Muscle layer of duodenum (tissue), 2 donors: ENCODE measurements around the gene CCDC28B.
A peak's percentile ranks its signal among the peaks of the same experiment; 100 is the strongest.

Source experiments
- H3K27ac ChIP-seq: one replicate; pipeline ENCODE4 v1.7.0; 2013; ENCODE audit warnings: mild to moderate bottlenecking, low read length
- H3K27me3 ChIP-seq: one replicate; pipeline ENCODE4 v1.7.0; 2013; ENCODE audit warnings: low read depth, mild to moderate bottlenecking, control low read depth, low read length
- H3K36me3 ChIP-seq, 2 donors: one replicate each; pipeline ENCODE4 v1.7.0; 2013; ENCODE audit warnings: low read length in 2 of 2, control low read depth in 1 of 2, mild to moderate bottlenecking in 1 of 2; ENCODE audit not compliant: insufficient read depth in 2 of 2, control insufficient read depth in 1 of 2
- H3K4me1 ChIP-seq, 2 donors: one replicate each; pipeline ENCODE4 v1.7.0; 2013; ENCODE audit warnings: low read length in 2 of 2, mild to moderate bottlenecking in 2 of 2, control low read depth in 1 of 2, moderate library complexity in 1 of 2; ENCODE audit not compliant: insufficient read depth in 2 of 2, control insufficient read depth in 1 of 2
- H3K4me3 ChIP-seq, 2 donors: one replicate each; pipeline ENCODE4 v1.7.0; 2013; ENCODE audit warnings: low read length in 2 of 2, low read depth in 1 of 2, mild to moderate bottlenecking in 1 of 2
- H3K9me3 ChIP-seq, 2 donors: one replicate each; pipeline ENCODE4 v1.7.0; 2013; ENCODE audit warnings: low read length in 2 of 2, control low read depth in 1 of 2, mild to moderate bottlenecking in 1 of 2; ENCODE audit not compliant: control insufficient read depth in 1 of 2
- donor health status: healthy.

Gene CCDC28B

DNA sequence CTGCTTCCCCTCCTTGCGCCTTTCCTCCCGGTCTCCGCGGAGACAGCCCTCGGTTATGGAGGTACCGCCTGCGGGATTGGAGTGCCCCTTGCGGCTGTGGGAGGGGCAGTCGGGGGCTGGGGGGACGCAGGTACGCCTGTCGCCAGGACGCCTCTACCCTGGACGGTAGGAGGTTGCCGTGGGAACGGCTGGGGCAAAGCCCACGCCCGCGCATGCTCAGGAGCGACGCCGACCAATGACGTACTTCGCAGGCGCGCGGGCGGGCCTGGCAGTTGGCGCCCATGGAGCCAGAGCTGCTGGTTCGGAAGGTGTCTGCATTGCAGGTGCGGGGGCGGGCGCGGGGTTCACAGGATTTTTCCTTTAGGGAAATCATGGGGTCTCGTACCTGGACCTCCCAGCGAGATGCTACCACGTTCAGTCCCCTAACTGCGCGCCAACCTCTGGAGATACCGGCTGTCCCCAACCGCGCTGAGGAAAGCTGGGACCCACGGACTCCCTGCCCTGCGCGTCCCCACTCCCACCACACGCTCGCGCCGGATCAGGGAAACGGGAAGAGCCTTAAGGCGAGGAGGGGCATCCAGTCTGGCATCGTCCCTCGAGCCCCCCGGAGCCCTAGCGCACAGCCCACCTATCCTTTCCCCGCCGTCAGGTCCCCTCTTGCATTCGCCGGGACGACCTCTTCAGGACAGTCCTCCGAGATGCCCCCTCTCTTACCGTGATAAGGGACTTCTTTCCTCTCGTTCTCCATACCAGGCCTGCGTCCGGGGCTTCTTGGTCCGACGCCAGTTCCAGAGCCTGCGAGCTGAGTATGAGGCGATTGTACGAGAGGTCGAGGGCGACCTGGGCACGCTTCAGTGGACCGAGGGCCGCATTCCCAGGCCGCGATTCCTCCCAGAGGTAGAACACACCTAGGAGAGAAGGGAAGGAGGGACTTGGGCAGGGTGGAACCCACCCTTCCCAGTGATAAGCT lies 5.3 kb downstream of the CCDC28B start, which contains the start of gene IQCC:
Gene IQCC (plus strand): TSS at position 271 of the 970 bp plus-strand sequence. CDS start 11 bp downstream, at position 282.
- peak within 1 kb of the TSS; percentile 74 to 79 for H3K4me3 ChIP-seq
- no peaks in the 10 kb centered on the region for H3K27me3 ChIP-seq
- no peaks in the 10 kb centered on the region for H3K9me3 ChIP-seq
- no peaks in the 10 kb centered on the region for H3K36me3 ChIP-seq
- peaks cover 7 to 32% of the 10 kb centered on the region in 2 donors for H3K4me1 ChIP-seq
- no peak within 1 kb of the TSS for H3K27ac ChIP-seq

DNA sequence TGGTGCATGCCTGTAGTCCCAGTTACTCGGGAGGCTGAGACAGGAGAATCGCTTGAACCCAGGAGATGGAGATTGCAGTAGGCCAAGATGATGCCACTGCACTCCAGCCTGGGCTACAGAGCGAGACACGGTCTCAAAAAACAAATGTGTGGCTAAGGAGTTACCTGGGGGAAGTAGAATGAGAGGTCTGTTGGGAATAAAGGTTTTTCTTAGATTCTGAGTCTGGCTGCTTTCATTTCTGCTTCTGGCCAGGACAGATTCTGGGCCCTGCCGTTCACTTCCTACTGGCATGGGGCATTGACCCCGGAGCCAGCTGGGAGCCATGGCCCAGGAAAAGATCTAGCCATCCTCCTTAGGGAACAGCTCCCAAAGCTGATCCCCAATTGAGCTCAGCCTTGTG lies 8.1 kb downstream of the CCDC28B start:
- Histone ChIP-seq H3K4me1 (peaks cover 7 to 18% of the 10 kb centered on the region in 2 donors), H3K27me3 (no peaks in the 10 kb centered on the region), H3K36me3 (no peaks in the 10 kb centered on the region), H3K4me3 (no peak overlapping the region), H3K27ac (no peak overlapping the region), H3K9me3 (no peaks in the 10 kb centered on the region)

DNA sequence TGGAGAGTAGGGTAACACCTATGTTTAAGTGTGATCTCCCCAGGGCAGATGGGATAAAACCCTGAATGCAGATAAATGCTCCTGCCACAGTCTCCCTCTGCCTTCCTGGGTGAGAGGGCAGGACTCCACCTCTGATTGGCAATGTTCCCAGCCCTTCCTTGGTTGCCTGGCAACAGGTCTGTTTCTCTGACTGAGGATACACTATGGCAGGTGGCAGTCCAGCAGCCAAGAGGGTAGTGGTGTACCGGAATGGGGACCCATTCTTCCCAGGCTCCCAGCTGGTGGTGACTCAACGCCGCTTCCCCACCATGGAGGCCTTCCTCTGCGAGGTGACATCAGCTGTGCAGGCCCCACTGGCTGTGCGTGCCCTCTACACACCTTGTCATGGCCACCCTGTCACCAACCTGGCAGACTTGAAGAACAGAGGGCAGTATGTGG lies 8.5 kb downstream of the CCDC28B start, which contains the start of gene DCDC2B:
Gene DCDC2B (plus strand): TSS at position 199 of the 438 bp plus-strand sequence. CDS start 5 bp downstream, at position 204.
- H3K27me3 ChIP-seq: no peaks in the 10 kb centered on the region
- peaks cover 7 to 18% of the 10 kb centered on the region in 2 donors for H3K4me1 ChIP-seq
- H3K27ac ChIP-seq: no peak within 1 kb of the TSS
- no peaks in the 10 kb centered on the region for H3K9me3 ChIP-seq
- H3K4me3 ChIP-seq: no peak within 1 kb of the TSS
- H3K36me3 ChIP-seq: no peaks in the 10 kb centered on the region

DNA sequence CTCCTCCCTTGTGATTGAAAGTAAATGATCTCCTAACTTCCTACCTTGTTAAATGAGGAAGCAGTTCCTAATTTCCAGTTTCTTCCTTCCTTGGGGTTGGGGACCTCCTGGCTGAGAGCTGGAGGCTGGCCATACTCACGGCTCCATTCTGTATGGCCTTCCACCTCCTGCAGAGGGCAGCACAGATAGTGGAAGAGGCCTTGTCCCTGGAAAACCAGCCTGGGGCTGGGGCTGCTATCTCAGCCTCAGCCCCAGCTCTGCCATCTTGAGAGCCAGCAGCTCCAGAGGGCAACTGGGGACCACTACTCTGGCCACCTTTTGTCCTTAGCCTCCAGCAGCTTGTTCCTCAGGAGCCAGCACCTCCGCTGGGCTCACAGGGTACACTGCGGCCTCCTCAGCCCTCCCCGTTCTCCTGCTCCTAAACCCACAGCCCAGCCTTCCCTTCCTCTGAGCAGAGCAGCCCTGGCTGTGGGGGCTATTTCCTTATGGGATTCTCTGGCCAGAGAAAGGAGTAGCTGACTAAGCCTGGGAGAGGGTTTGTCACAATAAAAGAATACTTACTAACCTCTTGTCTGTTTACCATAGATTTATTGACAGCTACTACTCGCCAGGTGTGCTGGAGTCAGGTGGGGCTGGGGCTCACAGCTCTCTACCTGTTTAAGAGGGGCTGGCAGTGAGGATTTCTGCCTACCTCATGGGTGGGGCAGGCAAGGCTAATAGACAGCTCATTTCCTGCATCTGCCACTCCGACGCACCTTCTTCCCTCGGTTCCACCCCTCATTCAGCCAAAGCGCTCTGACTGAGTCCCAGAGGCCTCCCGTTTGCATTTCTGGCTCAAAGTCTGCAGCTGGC lies 15.5 kb downstream of the CCDC28B start:
- Histone ChIP-seq H3K4me1 (peaks cover 1 to 3% of the 10 kb centered on the region in 2 donors), H3K36me3 (peaks cover 35 to 40% of the 10 kb centered on the region in 2 donors), H3K9me3 (no peaks in the 10 kb centered on the region), H3K4me3 (no peak overlapping the region), H3K27ac (peak overlapping the region; percentile 20), H3K27me3 (no peaks in the 10 kb centered on the region)

DNA sequence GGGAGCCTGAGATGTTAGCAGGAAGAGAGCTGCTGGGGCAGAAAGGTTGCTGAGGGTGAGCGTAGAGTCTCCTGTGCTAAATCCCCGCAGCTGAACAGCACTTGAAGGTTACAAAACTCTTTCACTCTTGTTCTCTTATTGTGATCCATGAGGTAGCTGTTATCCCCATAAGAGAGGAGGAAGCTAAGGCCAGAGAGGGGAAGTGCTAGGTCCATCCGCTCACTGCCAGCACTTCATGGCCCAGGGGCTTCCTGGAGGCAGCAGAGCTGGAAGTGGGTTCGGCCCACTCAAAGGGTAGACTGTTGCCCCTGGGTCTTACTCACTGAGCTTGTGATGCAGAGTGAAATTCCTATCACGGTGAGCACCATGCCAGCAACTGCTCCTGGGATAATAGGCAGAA lies 16.2 kb downstream of the CCDC28B start:
- Histone ChIP-seq H3K27ac (peak overlapping the region; percentile 20), H3K9me3 (no peaks in the 10 kb centered on the region), H3K36me3 (peaks cover 35 to 40% of the 10 kb centered on the region in 2 donors), H3K4me1 (peaks cover 8 to 10% of the 10 kb centered on the region in 2 donors), H3K27me3 (no peaks in the 10 kb centered on the region), H3K4me3 (no peak overlapping the region)

DNA sequence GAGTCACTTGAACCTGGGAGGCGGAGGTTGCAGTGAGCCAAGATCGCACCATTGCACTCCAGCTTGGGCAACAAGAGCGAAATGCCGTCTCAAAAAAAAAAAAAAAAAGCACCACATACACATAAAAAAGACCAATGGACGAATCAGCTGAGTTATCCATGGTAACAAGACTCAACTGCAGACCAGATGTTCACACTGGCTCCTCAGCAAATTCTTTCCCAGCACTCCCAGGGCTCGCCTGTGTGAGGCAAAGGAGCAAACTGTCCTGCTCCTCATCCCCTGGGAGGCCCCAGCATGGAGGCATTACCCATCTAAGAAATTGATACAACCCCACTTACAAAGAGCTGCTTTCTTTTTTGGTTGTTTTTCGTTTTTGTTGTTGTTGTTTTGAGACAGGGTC lies 18.6 kb downstream of the CCDC28B start:
- H3K4me1 ChIP-seq: peaks cover 15 to 24% of the 10 kb centered on the region in 2 donors
- H3K4me3 ChIP-seq: no peak overlapping the region
- no peaks in the 10 kb centered on the region for H3K27me3 ChIP-seq
- H3K27ac ChIP-seq: no peak overlapping the region
- H3K36me3 ChIP-seq: peaks cover 39 to 40% of the 10 kb centered on the region in 2 donors
- no peaks in the 10 kb centered on the region for H3K9me3 ChIP-seq

DNA sequence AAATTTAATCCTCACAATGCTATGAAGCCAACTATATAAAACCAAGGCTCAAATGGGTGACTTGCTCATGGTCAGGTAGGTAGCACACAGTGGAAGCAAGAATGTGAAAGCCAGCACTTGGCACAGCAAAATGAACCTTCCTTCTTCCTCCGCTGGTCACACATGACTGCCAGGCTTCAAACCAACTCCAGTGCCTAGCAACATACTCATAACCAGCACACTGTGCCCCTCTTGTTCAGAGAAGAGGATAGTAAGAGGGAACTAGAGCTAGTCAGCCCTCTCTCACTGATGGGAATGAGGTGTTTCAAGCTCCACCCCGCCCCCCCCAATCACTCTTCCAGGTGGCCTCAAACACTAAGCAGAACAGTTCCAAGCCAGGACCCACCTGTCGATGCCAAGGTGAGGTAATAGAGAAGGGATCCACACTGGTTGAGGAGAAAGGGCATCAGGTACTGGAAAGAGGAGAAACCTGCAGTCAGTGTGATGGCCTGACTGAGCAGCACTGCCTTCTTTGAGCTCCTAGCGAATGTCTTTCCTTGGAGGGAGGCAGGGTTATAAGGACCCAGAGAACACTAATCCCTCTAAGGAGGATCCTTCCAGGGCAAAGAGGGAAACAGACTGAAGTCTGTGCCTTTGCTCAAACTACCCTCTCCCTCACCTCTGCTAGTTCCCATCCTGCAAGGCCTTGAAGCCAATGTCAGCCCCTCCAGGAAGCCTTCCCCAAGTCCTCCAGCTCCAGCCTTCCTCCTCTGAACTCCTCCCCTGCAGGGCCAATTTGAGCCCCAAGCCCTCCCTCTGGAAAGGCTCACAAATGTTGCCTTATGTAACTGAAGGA lies 20.6 kb downstream of the CCDC28B start:
- H3K4me3 ChIP-seq: peak overlapping the region; percentile 68 to 98
- no peaks in the 10 kb centered on the region for H3K9me3 ChIP-seq
- H3K36me3 ChIP-seq: peaks cover 23 to 36% of the 10 kb centered on the region in 2 donors
- H3K4me1 ChIP-seq: peaks cover 16 to 27% of the 10 kb centered on the region in 2 donors
- no peaks in the 10 kb centered on the region for H3K27me3 ChIP-seq
- peak overlapping the region; percentile 100 for H3K27ac ChIP-seq

DNA sequence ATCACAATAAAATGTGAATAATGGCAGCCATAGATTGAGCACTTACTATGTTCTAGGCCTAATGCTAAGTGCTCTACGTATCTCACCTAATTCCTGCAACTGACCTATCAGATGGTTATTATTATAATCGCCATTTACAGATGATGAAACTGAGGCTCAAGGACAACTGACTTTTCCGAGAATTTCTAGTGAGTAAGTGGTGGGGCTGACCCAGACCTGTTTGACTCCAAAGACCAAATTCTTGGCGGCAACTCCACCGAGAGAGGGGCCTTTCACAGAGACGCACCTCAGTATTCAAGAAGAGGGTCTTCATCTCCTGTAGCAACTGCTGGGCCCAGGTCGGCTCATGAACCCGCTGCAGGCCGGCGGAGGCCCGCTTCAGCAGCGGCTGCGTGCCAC lies 21.2 kb downstream of the CCDC28B start:
- peaks cover 23 to 34% of the 10 kb centered on the region in 2 donors for H3K36me3 ChIP-seq

DNA sequence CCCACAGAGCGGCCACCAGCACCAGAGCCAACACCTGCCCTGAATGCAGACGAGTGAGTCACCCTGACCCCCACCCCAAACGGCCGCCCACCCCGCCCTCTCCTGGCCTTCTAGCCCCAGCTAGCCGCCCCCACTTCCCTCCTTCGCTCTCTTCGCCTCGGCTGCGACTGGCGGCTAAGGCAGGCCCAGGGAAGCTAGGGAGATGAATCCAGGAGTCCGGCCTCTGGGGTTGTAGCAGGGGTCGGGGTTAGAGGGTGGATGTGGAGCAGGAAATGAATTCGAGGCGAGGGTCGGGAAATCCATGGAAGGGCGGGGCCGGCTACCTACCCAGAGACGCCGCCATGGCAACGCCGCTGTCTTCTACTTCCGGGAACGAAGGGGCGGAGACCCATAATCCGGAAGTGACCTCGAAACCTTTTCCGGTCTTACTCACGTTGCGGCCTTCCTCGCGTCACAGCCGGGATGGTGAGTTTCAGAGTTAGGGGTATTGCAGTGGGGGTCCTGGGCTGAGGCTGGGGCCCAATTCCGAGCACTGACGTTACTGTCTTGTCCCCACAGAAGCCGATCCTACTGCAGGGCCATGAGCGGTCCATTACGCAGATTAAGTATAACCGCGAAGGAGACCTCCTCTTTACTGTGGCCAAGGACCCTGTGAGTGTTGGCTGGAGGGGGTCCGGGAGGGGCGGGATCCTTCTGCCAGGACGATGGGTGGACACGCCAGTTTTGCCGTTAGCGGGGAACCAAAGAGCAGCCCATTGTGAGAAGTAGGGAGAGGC lies 21.8 kb downstream of the CCDC28B start, which contains the start of the genes EIF3I and TMEM234:
Gene EIF3I (plus strand): TSS at position 428 of the 776 bp plus-strand sequence. CDS start 35 bp downstream, at position 463.
Gene TMEM234 (minus strand): TSS at position 374 of the 776 bp plus-strand sequence. CDS start 31 bp downstream, at position 343.
- peaks cover 16 to 27% of the 10 kb centered on the region in 2 donors for H3K4me1 ChIP-seq

More for the DNA sequence above, 21.2 kb downstream of the CCDC28B start:
- H3K9me3 ChIP-seq: no peaks in the 10 kb centered on the region
- H3K27ac ChIP-seq: peak overlapping the region; percentile 100
- peak overlapping the region; percentile 68 to 98 for H3K4me3 ChIP-seq
- no peaks in the 10 kb centered on the region for H3K27me3 ChIP-seq
- peaks cover 16 to 27% of the 10 kb centered on the region in 2 donors for H3K4me1 ChIP-seq

More for the DNA sequence above, 21.8 kb downstream of the CCDC28B start, which contains the start of the genes EIF3I and TMEM234:
- Histone ChIP-seq H3K4me3 (peak within 1 kb of the TSS; percentile 68 to 98), H3K9me3 (no peaks in the 10 kb centered on the region), H3K27me3 (no peaks in the 10 kb centered on the region), H3K27ac (peak within 1 kb of the TSS; percentile 100), H3K36me3 (peaks cover 18 to 28% of the 10 kb centered on the region in 2 donors)
